Fibroblast of pulmonary artery (primary cell): ENCODE results near the gene ADARB2.

Experiments used
- DNase-seq: peaks from one replicate; pipeline ENCODE4 v3.0.0-alpha.2; 2010; ENCODE audit warnings: low read depth
- H3K4me3 ChIP-seq: replicated peaks from 2 replicates; pipeline ENCODE4 v1.5.1; 2011; ENCODE audit warnings: low read depth, mild to moderate bottlenecking, control low read depth, low read length, moderate library complexity
- CTCF ChIP-seq: IDR thresholded peaks from 2 replicates; pipeline ENCODE4 v1.5.1; 2011; ENCODE audit warnings: mild to moderate bottlenecking, control low read depth, low read length, inconsistent platforms; ENCODE audit errors: missing control alignments

The ADARB2 gene

GRCh38 chr10:1709161-1709560, 28.2 kb downstream of the ADARB2 start:
- TF ChIP-seq CTCF = no peak
- H3K4me3 ChIP-seq = no peak overlapping the region
- no peak for DNase-seq

GRCh38 chr10:1708746-1709145, 28.6 kb downstream of the ADARB2 start:
- no peak for DNase-seq
- TF ChIP-seq CTCF = no peak
- H3K4me3 ChIP-seq = no peak overlapping the region

- no peak for DNase-seq
- H3K4me3 ChIP-seq = no peak overlapping the region
- TF ChIP-seq CTCF = no peak
These were observed 30.6 kb downstream of the ADARB2 start for GRCh38 chr10:1706711-1707110.

GRCh38 chr10:1706256-1706655, 31.1 kb downstream of the ADARB2 start:
- no peak for TF ChIP-seq CTCF
- H3K4me3 ChIP-seq = no peak overlapping the region

GRCh38 chr10:1698185-1698584, 39.1 kb downstream of the ADARB2 start:
- no peak for TF ChIP-seq CTCF
- DNase-seq = no peak
- no peak overlapping the region for H3K4me3 ChIP-seq

More at GRCh38 chr10:1706256-1706655, 31.1 kb downstream of the ADARB2 start:
- DNase-seq = no peak

GRCh38 chr10:1696106-1696505, 41.2 kb downstream of the ADARB2 start:
- DNase-seq = no peak
- TF ChIP-seq CTCF = no peak
- no peak overlapping the region for H3K4me3 ChIP-seq

- no peak for TF ChIP-seq CTCF
- no peak for DNase-seq
- no peak overlapping the region for H3K4me3 ChIP-seq
These were observed 47.2 kb downstream of the ADARB2 start for GRCh38 chr10:1690086-1690485.
